Urinary bladder (tissue), 4 donors: ENCODE data around the gene BNC1. TPM values are rescaled to one million over a fixed set of nuclear protein-coding genes. Genes with fewer than 3 reads are reported as not detected.
"Not testable (repeated sequence)": the region's sequence is repeated elsewhere in the genome, so short reads cannot be mapped to it uniquely, and the experiment has no call there.

Experiments used
- DNase-seq: peaks from one replicate; pipeline ENCODE4 v3.0.0-alpha.2; 2015; ENCODE audit errors: extremely low spot score
- H3K27ac ChIP-seq: one replicate; pipeline ENCODE4 v1.5.1; 2013; ENCODE audit warnings: low read depth, mild to moderate bottlenecking, moderate library complexity
- H3K36me3 ChIP-seq: one replicate; pipeline ENCODE4 v1.6.1; 2013; ENCODE audit warnings: mild to moderate bottlenecking, moderate library complexity; ENCODE audit not compliant: insufficient read depth
- H3K4me1 ChIP-seq: one replicate; pipeline ENCODE4 v1.6.1; 2013; ENCODE audit warnings: mild to moderate bottlenecking, moderate library complexity; ENCODE audit not compliant: insufficient read depth
- H3K4me3 ChIP-seq: one replicate; pipeline ENCODE4 v1.5.1; 2013; ENCODE audit warnings: low read depth, low read length
- WGBS: extraction: QIAGEN DNeasy Blood & Tissue Kit; methylation state at CpG from one replicate; pipeline ENCODE4 v1.1.7; 2013; 5-methylcytosine and 5-hydroxymethylcytosine counted together
- polyA plus RNA-seq: library from polyadenylated mRNA; stranded (reverse); fragments of 200-250 nt; gene quantifications from one replicate; pipeline ENCODE4 v1.2.3, GENCODE V29; 2013
- total RNA-seq: library from RNA; depleted of rRNA; stranded (reverse); fragments of >200 nt; gene quantifications from one replicate; pipeline ENCODE4 v1.2.3, GENCODE V29; 2014
- donor health status: healthy with polysubstance abuse.
- donor health status: healthy.

The BNC1 gene
- total and polyA plus RNA-seq, 2 donors = 0.04 to 0.37 TPM

- 29% methylated on average over 11 of the region's 11 CpGs for WGBS
- Histone ChIP-seq H3K27ac (no peak overlapping the region), H3K4me1 (no peaks in the 10 kb centered on the region), H3K4me3 (no peak overlapping the region), H3K36me3 (no peaks in the 10 kb centered on the region)
- DNase-seq = peak; percentile 48
Measured at GRCh38 chr15:83248151-83249029, 36.1 kb downstream of the BNC1 start.

GRCh38 chr15:83243634-83244033 lies 40.8 kb downstream of the BNC1 start:
- DNase-seq = no peak
- no peaks in the 10 kb centered on the region for H3K4me1 ChIP-seq
- no peak overlapping the region for H3K4me3 ChIP-seq
- no peaks in the 10 kb centered on the region for H3K36me3 ChIP-seq
- WGBS = 74% methylated on average over 8 of the region's 8 CpGs
- no peak overlapping the region for H3K27ac ChIP-seq

GRCh38 chr15:83230242-83230641 lies 54.2 kb downstream of the BNC1 start:
- H3K4me3 ChIP-seq = no peak overlapping the region
- 95% methylated on average over 21 of the region's 21 CpGs for WGBS
- no peaks in the 10 kb centered on the region for H3K4me1 ChIP-seq
- no peaks in the 10 kb centered on the region for H3K36me3 ChIP-seq
- no peak for DNase-seq
- H3K27ac ChIP-seq = no peak overlapping the region

- WGBS = 84% methylated on average over 9 of the region's 9 CpGs
- H3K4me1 ChIP-seq = no peaks in the 10 kb centered on the region
- H3K4me3 ChIP-seq = no peak overlapping the region
- H3K36me3 ChIP-seq = no peaks in the 10 kb centered on the region
- DNase-seq = no peak
- no peak overlapping the region for H3K27ac ChIP-seq
Measured at GRCh38 chr15:83225449-83225848, 59.0 kb downstream of the BNC1 start.

GRCh38 chr15:83221781-83222180 lies 62.7 kb downstream of the BNC1 start:
- not testable (repeated sequence) for H3K4me3 ChIP-seq, DNase-seq, H3K36me3 ChIP-seq, H3K4me1 ChIP-seq, H3K27ac ChIP-seq
- WGBS = 96% methylated on average over 9 of the region's 9 CpGs

GRCh38 chr15:83219026-83219425 lies 65.4 kb downstream of the BNC1 start:
- Histone ChIP-seq H3K27ac (no peak overlapping the region), H3K36me3 (no peaks in the 10 kb centered on the region), H3K4me3 (no peak overlapping the region), H3K4me1 (no peaks in the 10 kb centered on the region)
- no peak for DNase-seq
- 93% methylated on average over 1 of the region's 1 CpG for WGBS

- no peak overlapping the region for H3K27ac ChIP-seq
- H3K4me3 ChIP-seq = no peak overlapping the region
- WGBS = 97% methylated on average over 2 of the region's 2 CpGs
- no peak for DNase-seq
- H3K4me1 ChIP-seq = no peaks in the 10 kb centered on the region
- no peaks in the 10 kb centered on the region for H3K36me3 ChIP-seq
Measured at GRCh38 chr15:83215306-83215705, 69.2 kb downstream of the BNC1 start.

- no peak overlapping the region for H3K4me3 ChIP-seq
- no peaks in the 10 kb centered on the region for H3K4me1 ChIP-seq
- no peak overlapping the region for H3K27ac ChIP-seq
- 33% methylated on average over 3 of the region's 3 CpGs for WGBS
- DNase-seq = no peak
- no peaks in the 10 kb centered on the region for H3K36me3 ChIP-seq
Measured at GRCh38 chr15:83210619-83211018, 73.8 kb downstream of the BNC1 start.

- Histone ChIP-seq H3K27ac (no peak overlapping the region), H3K4me3 (no peak overlapping the region), H3K36me3 (no peaks in the 10 kb centered on the region), H3K4me1 (no peaks in the 10 kb centered on the region)
- no peak for DNase-seq
- 76% methylated on average over 5 of the region's 5 CpGs for WGBS
Measured at GRCh38 chr15:83209333-83209732, 75.1 kb downstream of the BNC1 start.

GRCh38 chr15:83208367-83208661 lies 76.2 kb downstream of the BNC1 start:
- Histone ChIP-seq H3K4me1 (no peaks in the 10 kb centered on the region), H3K36me3 (no peaks in the 10 kb centered on the region), H3K27ac (no peak overlapping the region), H3K4me3 (peak overlapping the region; percentile 91)
- WGBS = 9% methylated on average over 11 of the region's 11 CpGs
- DNase-seq = no peak

GRCh38 chr15:83207660-83208366 lies 76.7 kb downstream of the BNC1 start, which contains the start of gene HDGFL3:
HDGFL3 (minus strand) TSS chr15:83207823; CDS start chr15:83207414, 409 bp downstream.
- peak within 1 kb of the TSS; percentile 91 for H3K4me3 ChIP-seq

GRCh38 chr15:83207009-83207659 lies 77.3 kb downstream of the BNC1 start:
- under 1% methylated on average over 93 of the region's 93 CpGs for WGBS

More at GRCh38 chr15:83207660-83208366, 76.7 kb downstream of the BNC1 start, which contains the start of gene HDGFL3:
- peak; percentile 31 for DNase-seq
- Histone ChIP-seq H3K36me3 (no peaks in the 10 kb centered on the region), H3K4me1 (no peaks in the 10 kb centered on the region), H3K27ac (peak within 1 kb of the TSS; percentile 91)
- under 1% methylated on average over 94 of the region's 94 CpGs for WGBS

GRCh38 chr15:83206526-83207008 lies 77.9 kb downstream of the BNC1 start:
- no peaks in the 10 kb centered on the region for H3K4me1 ChIP-seq
- H3K36me3 ChIP-seq = no peaks in the 10 kb centered on the region
- peak overlapping the region; percentile 91 for H3K4me3 ChIP-seq
- peak overlapping the region; percentile 91 for H3K27ac ChIP-seq
- WGBS = 1% methylated on average over 25 of the region's 25 CpGs
- DNase-seq = no peak

More at GRCh38 chr15:83207009-83207659, 77.3 kb downstream of the BNC1 start:
- peak overlapping the region; percentile 91 for H3K4me3 ChIP-seq
- no peak for DNase-seq
- H3K4me1 ChIP-seq = no peaks in the 10 kb centered on the region
- H3K27ac ChIP-seq = peak overlapping the region; percentile 91
- H3K36me3 ChIP-seq = no peaks in the 10 kb centered on the region
